Thoracic aorta (tissue), 2 donors: ENCODE measurements around the gene PLAAT2. TPM values are rescaled to one million over a fixed set of nuclear protein-coding genes. Genes with fewer than 3 reads are reported as not detected.

Experiments
- ATAC-seq: fragments of 150-250 bp; one replicate; pipeline ENCODE4 v1.8.0; 2017; ENCODE audit warnings: low read depth; ENCODE audit not compliant: insufficient number of reproducible peaks, low FRiP score
- DNase-seq: peaks from one replicate; pipeline ENCODE4 v3.0.0-alpha.2; 2020; ENCODE audit warnings: low spot score
- H3K27ac ChIP-seq, 2 donors: fragments of 200-600 bp; sonication (generic); 1 replicate in 1 of 2; 2 replicates in 1 of 2; pipeline ENCODE4 v1.5.1; 2016; ENCODE audit warnings: mild to moderate bottlenecking in 2 of 2, moderate library complexity in 2 of 2
- H3K27me3 ChIP-seq: fragments of 200-600 bp; sonication (generic); replicated peaks from 2 replicates; pipeline ENCODE4 v1.6.0; 2016; ENCODE audit warnings: mild to moderate bottlenecking; ENCODE audit not compliant: insufficient read depth
- H3K36me3 ChIP-seq: fragments of 200-600 bp; sonication (generic); one replicate; pipeline ENCODE4 v1.5.1; 2016
- H3K4me1 ChIP-seq, 2 donors: fragments of 200-600 bp; sonication (generic); 1 replicate in 1 of 2; 2 replicates in 1 of 2; pipeline versions ENCODE4 v1.5.1 to v1.6.0; 2016; ENCODE audit warnings: low read depth in 2 of 2, mild to moderate bottlenecking in 1 of 2; ENCODE audit not compliant: control insufficient read depth in 1 of 2
- H3K4me3 ChIP-seq: fragments of 200-600 bp; sonication (generic); 2 replicates; pipeline ENCODE4 v1.5.1; 2016; ENCODE audit warnings: mild to moderate bottlenecking
- H3K9me3 ChIP-seq: fragments of 200-600 bp; sonication (generic); 2 replicates; pipeline ENCODE4 v1.5.1; 2016
- total RNA-seq, 2 donors: library from RNA; depleted of rRNA; stranded (reverse); fragments of >200 nt; gene quantifications; one replicate each; pipeline versions ENCODE4 v1.1.0 to v1.2.3, GENCODE V29; 2016
- TF ChIP-seq, protein P1 (sequence below): fragments of 200-600 bp; sonication (generic); IDR thresholded peaks from one replicate; pipeline ENCODE4 v1.5.1; 2019; ENCODE audit warnings: antibody characterized with exemption

Gene PLAAT2
- total RNA-seq, 2 donors from 2014 or later, result not detected

DNA sequence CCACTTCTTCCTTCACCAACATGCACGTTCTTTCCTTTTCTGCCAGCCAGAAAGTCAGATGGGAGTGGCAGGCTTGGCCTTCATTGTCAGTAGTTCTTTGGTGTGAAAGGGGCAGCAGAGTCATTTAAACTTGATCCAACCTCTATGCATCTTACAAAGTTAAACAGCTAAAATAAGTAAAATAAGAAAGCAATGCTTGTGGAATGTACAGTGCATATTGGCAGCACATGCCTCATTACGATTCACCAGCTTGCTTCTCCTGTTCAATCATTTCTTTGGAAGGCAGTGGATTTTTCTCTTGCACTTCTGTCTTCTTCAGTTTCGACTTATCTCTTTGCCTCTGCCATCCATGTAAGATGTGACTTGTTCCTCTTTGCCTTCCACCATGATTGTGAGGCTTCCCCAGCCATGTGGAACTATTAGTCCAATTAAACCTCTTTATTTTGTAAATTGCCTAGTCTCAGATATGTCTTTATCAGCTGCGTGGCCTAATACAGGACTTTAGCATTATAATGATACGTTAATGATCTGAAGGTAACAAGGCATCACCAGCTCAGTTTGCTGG lies 42.5 kb downstream of the PLAAT2 start:
- TF ChIP-seq, protein P1, sequence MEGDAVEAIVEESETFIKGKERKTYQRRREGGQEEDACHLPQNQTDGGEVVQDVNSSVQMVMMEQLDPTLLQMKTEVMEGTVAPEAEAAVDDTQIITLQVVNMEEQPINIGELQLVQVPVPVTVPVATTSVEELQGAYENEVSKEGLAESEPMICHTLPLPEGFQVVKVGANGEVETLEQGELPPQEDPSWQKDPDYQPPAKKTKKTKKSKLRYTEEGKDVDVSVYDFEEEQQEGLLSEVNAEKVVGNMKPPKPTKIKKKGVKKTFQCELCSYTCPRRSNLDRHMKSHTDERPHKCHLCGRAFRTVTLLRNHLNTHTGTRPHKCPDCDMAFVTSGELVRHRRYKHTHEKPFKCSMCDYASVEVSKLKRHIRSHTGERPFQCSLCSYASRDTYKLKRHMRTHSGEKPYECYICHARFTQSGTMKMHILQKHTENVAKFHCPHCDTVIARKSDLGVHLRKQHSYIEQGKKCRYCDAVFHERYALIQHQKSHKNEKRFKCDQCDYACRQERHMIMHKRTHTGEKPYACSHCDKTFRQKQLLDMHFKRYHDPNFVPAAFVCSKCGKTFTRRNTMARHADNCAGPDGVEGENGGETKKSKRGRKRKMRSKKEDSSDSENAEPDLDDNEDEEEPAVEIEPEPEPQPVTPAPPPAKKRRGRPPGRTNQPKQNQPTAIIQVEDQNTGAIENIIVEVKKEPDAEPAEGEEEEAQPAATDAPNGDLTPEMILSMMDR, result no peak
- no peaks in the 10 kb centered on the region for H3K9me3 ChIP-seq
- no peaks in the 10 kb centered on the region for H3K36me3 ChIP-seq
- DNase-seq (no peak), ATAC-seq (no peak)
- no peaks in the 10 kb centered on the region for H3K27me3 ChIP-seq
- H3K4me1 ChIP-seq, result no peaks in the 10 kb centered on the region
- no peak overlapping the region for H3K4me3 ChIP-seq
- no peak overlapping the region for H3K27ac ChIP-seq

DNA sequence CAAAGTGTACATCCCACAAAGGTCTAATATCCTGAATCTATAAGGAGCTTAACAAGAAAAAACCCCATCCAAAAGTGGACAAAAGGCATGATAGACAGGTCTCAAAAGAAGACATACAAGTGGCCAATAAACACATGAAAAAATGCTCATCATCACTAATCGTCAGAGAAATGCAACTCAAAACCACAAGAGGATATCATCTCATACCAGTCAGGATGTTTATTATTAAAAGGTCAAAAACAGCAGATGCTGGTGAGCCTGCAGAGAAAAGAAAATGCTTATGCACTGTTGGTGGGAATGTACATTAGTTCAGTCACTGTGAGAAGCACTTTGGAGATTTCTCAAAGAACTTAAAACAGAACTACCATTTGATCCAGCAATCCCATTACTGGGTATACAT lies 44.6 kb downstream of the PLAAT2 start:
- no peaks in the 10 kb centered on the region for H3K9me3 ChIP-seq
- no peak overlapping the region for H3K4me3 ChIP-seq
- no peak overlapping the region for H3K27ac ChIP-seq
- TF ChIP-seq, protein P1, result no peak
- ATAC-seq, result no peak
- no peak for DNase-seq
- no peaks in the 10 kb centered on the region for H3K36me3 ChIP-seq
- no peaks in the 10 kb centered on the region for H3K4me1 ChIP-seq
- H3K27me3 ChIP-seq, result no peaks in the 10 kb centered on the region

DNA sequence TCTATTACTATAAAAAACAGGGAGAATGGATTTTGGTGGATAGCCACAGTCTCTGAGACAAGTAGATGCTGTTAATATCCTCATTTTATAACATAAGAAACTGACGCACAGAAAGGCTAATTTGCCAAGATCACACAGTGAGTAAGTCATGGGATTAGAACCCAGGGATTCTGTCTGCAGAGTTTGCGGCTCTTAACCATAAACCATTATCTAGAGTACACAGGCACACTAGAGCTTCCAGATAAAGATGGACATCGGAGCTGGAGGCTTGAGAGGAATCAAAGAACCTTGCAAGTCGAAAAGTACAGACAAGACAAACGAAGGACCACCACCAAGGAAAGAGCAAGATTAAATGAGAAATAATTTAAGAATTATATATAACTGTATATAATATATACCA lies 46.0 kb downstream of the PLAAT2 start:
- DNase-seq (no peak), ATAC-seq (no peak)
- H3K4me1 ChIP-seq, result no peaks in the 10 kb centered on the region
- H3K27me3 ChIP-seq, result no peaks in the 10 kb centered on the region
- H3K36me3 ChIP-seq, result no peaks in the 10 kb centered on the region
- H3K9me3 ChIP-seq, result no peaks in the 10 kb centered on the region
- TF ChIP-seq, protein P1, result no peak
- no peak overlapping the region for H3K27ac ChIP-seq
- H3K4me3 ChIP-seq, result no peak overlapping the region

DNA sequence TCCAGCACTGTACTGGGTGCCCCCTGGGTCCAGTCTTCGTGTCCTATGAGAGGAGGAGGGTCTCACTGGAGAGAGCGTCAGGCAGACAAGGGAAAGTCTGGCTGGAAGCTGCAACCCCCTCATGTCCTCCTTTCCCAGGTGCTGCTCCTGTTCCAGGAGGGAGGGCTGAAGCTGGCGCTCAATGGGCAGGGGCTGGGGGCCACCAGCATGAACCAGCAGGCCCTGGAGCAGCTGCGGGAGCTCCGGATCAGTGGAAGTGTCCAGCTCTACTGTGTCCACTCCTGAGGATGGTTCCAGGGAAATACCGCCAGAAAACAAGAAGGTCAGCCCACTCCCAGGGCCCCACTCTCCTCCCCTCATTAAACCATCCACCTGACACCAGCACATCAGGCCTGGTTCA lies 47.1 kb downstream of the PLAAT2 start:
- no peaks in the 10 kb centered on the region for H3K9me3 ChIP-seq
- DNase-seq (no peak), ATAC-seq (no peak)
- H3K4me1 ChIP-seq, result no peaks in the 10 kb centered on the region
- H3K4me3 ChIP-seq, result no peak overlapping the region
- no peaks in the 10 kb centered on the region for H3K27me3 ChIP-seq
- no peaks in the 10 kb centered on the region for H3K36me3 ChIP-seq
- H3K27ac ChIP-seq, result no peak overlapping the region
- TF ChIP-seq, protein P1, result no peak

DNA sequence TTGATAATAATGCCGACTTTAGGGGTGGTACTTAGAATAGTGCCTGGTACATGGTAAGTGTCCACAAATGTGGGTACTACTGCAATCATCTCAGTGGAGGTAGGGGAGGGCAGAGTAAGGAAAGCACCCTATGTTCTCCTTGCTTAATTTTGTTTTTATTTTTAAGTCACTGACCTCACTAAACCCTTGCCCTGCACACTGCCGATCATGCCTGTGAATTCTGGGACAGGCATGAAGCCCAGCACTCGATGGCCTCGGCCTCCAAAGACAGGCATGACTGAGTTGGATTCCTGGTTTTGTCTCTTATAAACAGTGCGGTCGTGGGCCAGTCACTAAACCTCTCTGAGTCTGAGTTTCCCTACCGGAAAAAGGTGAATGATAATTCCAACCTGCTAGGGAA lies 50.4 kb downstream of the PLAAT2 start:
- TF ChIP-seq, protein P1, result no peak
- no peaks in the 10 kb centered on the region for H3K9me3 ChIP-seq
- H3K36me3 ChIP-seq, result no peaks in the 10 kb centered on the region
- H3K4me3 ChIP-seq, result no peak overlapping the region
- DNase-seq (no peak), ATAC-seq (no peak)
- H3K27me3 ChIP-seq, result no peaks in the 10 kb centered on the region
- no peak overlapping the region for H3K27ac ChIP-seq
- peaks cover 0 to 11% of the 10 kb centered on the region in 2 donors for H3K4me1 ChIP-seq
